ENCODE data around the gene CAPN14. TPM values are rescaled to one million over a fixed set of nuclear protein-coding genes. Genes with fewer than 3 reads are reported as not detected.

Gene CAPN14
- total RNA-seq, 1 experiment from 2014 or later, result not detected

DNA sequence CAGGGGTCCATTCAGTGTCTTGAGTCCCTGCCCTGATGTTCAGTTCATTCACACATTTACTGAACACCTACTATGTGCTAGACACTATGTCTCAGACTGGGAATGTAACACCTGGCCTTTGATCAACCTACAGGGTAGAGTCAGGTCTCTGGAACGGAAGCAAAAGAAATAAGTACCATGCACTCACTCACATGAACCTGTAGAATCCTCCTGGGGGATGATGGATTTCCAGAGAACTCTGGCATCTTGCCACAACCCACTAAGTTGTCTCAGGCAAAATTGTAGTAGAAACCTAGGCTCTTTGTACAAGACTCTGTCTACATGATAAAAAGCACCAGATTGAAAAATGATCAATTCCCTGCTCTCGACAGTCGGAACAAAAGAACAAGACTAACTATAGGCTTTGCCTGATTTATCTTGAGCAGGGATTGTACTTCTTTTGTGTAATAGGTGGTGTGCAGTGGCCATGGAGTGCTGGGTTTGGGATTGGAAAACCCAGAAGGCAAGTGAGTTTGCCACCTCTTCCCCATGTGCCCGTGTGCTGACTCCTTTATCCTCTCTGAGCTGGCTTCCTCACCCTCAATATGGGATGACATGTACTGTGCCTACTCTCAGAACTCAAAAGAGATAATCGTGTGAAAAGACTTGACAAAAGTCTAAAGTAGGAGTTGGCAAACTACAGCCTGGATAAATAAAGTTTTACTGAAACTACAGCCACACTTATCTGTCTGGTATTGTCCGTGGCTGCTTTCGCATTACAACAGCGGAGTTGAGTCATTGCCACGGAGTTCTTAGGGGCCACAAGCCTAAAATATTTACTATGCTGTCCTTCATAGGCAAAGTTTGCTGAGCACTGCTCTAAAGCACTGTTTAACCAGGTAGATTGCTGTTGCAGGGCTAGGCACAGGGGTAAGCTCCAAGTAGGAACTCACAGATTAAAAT, 4.4 kb downstream of the CAPN14 start:
- H2AFZ ChIP-seq (ENCODE audit: low read depth, low read length, poor library complexity, severe bottlenecking), result no peak overlapping the region
- H3K4me2 ChIP-seq (ENCODE audit: low read length), result no peak overlapping the region
- no peaks in the 10 kb centered on the region for H3K9me2 ChIP-seq (ENCODE audit: insufficient read depth)
- BruUV-seq (replicated peaks), result no TSS peak
- no peaks in the 10 kb centered on the region for H3K79me2 ChIP-seq (ENCODE audit: insufficient read depth, low read length)
- H3K27me3 ChIP-seq (ENCODE audit: insufficient read depth, low read length), result peaks cover 11% of the 10 kb centered on the region; the same call in 1 of the 2 replicates
- no peak overlapping the region for H3K9ac ChIP-seq (ENCODE audit: low read length)
- intact Hi-C loops (cut with micrococcal nuclease), result no loop called here
- CTCF ChIA-PET, result no interaction called here
- ATAC-seq, result no peak
- no peak for DNase-seq (ENCODE audit: low read depth, low spot score)
- H3K27ac ChIP-seq (ENCODE audit: low read depth, low read length), result no peak overlapping the region
- H3K36me3 ChIP-seq (ENCODE audit: control insufficient read depth in 1 of 2, insufficient read depth in 2 of 2, low read length in 2 of 2), result no peaks in the 10 kb centered on the region
- POLR2A ChIA-PET, result no interaction called here
- no peaks in the 10 kb centered on the region for H3K4me1 ChIP-seq (ENCODE audit: control insufficient read depth in 1 of 2, insufficient read depth in 2 of 2, low read length in 2 of 2)
- H4K20me1 ChIP-seq (ENCODE audit: insufficient read depth), result no peaks in the 10 kb centered on the region
- RAD21 ChIA-PET (ENCODE audit: low non-redundant PET in 1 of 2, low total read pairs in 2 of 2, uncharacterized antibody in 2 of 2, unreplicated experiment in 2 of 2), result no interaction called here
- H3K4me3 ChIP-seq (replicated peaks in 1 of 2; ENCODE audit: low read depth in 1 of 2, low read length in 2 of 2), result no peak overlapping the region
- no peaks in the 10 kb centered on the region for H3K9me3 ChIP-seq (ENCODE audit: control insufficient read depth in 1 of 2, insufficient read depth in 1 of 2, low read depth in 1 of 2, low read length in 2 of 2)
- TF ChIP-seq, protein P1, sequence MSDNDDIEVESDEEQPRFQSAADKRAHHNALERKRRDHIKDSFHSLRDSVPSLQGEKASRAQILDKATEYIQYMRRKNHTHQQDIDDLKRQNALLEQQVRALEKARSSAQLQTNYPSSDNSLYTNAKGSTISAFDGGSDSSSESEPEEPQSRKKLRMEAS (IDR thresholded peaks at IDR 0.05), result no peak
- no peak for TF ChIP-seq CEBPB (IDR thresholded peaks at IDR 0.05; ENCODE audit: low read depth)
- TF ChIP-seq POLR2AphosphoS5 (IDR thresholded peaks at IDR 0.05; ENCODE audit: low read depth, low read length), result no peak
- no peak for TF ChIP-seq RAD21 (IDR thresholded peaks at IDR 0.05; ENCODE audit: low read depth)
- TF ChIP-seq, protein P2, sequence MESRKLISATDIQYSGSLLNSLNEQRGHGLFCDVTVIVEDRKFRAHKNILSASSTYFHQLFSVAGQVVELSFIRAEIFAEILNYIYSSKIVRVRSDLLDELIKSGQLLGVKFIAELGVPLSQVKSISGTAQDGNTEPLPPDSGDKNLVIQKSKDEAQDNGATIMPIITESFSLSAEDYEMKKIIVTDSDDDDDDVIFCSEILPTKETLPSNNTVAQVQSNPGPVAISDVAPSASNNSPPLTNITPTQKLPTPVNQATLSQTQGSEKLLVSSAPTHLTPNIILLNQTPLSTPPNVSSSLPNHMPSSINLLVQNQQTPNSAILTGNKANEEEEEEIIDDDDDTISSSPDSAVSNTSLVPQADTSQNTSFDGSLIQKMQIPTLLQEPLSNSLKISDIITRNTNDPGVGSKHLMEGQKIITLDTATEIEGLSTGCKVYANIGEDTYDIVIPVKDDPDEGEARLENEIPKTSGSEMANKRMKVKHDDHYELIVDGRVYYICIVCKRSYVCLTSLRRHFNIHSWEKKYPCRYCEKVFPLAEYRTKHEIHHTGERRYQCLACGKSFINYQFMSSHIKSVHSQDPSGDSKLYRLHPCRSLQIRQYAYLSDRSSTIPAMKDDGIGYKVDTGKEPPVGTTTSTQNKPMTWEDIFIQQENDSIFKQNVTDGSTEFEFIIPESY (IDR thresholded peaks at IDR 0.05; ENCODE audit: extremely low read depth, insufficient replicate concordance, low read length), result no peak
- no peak for TF ChIP-seq CBX3 (IDR thresholded peaks at IDR 0.05; ENCODE audit: low read depth)
- no peak for TF ChIP-seq REST (IDR thresholded peaks at IDR 0.05; ENCODE audit: low read depth)
- TF ChIP-seq EZH2phosphoT487 (IDR thresholded peaks at IDR 0.05; ENCODE audit: borderline replicate concordance), result no peak
- TF ChIP-seq EGR1 (IDR thresholded peaks at IDR 0.05; ENCODE audit: low read depth), result no peak
- no peak for TF ChIP-seq EZH2 (IDR thresholded peaks at IDR 0.05)
- no peak for TF ChIP-seq YY1 (IDR thresholded peaks at IDR 0.05; ENCODE audit: extremely low read depth, insufficient replicate concordance, low read depth, low read length)
- TF ChIP-seq TCF7L2 (IDR thresholded peaks at IDR 0.05; ENCODE audit: borderline replicate concordance, extremely low read depth, insufficient read depth, insufficient read length), result no peak
- TF ChIP-seq POLR2A (IDR thresholded peaks at IDR 0.05; ENCODE audit: borderline replicate concordance, extremely low read depth, insufficient read depth, insufficient read length), result no peak
- no peak for TF ChIP-seq ZNF274 (IDR thresholded peaks at IDR 0.05; ENCODE audit: low read depth, low read length)
- TF ChIP-seq FOSL1 (IDR thresholded peaks at IDR 0.05; ENCODE audit: low read depth), result no peak
- TF ChIP-seq SP1 (IDR thresholded peaks at IDR 0.05; ENCODE audit: low read depth), result no peak
- TF ChIP-seq ATF3 (IDR thresholded peaks at IDR 0.05), result no peak
- no peak for TF ChIP-seq ZFX (IDR thresholded peaks at IDR 0.05)
- no peak for TF ChIP-seq SRF (IDR thresholded peaks at IDR 0.05; ENCODE audit: low read depth)
